HG02571 (cell line): ENCODE measurements around the gene KDR.

ENCODE experiments used
- ATAC-seq: cut with Tn5 transposase; IDR thresholded peaks from one replicate; pipeline ENCODE4 v1.9.1; 2021; ENCODE audit warnings: mild to moderate bottlenecking, moderate library complexity; ENCODE audit not compliant: unreplicated experiment

KDR gene

DNA sequence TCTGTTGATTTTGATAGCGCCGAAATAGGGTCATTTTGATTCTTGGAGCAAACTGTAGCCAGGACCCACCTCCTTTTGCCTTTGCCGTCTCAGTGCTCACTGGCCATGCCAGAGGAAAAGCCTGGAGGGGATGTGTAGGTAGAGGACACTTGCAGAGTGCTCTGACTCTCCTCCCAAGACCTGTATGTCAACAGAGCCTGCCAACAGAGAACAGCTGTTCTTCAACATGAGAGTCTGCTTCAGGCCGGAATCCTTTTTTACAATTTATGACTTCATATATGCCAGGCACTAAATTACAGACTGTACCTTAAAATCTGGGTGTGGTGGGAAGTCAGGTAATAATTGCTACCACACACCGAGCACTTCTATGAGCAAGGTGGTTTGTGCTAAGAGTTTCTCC is 94.2 kb downstream of the KDR start:
- ATAC-seq: no peak

DNA sequence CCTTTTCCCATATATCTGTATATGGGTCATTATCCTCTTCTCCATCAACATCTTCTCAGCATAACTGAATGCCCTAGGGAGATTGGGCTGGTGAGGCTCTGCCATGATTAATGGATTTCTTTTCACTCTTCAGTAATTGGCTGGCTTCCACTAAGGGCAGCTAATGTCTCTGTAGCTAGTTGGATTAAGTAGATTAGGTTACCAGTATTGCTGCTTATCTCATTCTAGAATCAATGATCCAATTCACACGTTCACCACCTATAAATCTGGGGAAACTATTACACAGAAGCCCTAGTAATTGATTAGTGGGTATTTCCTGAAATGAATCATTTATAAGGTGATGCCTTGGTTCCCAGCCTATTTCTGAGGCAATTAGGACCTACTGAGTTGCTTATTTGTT is 94.8 kb downstream of the KDR start:
- ATAC-seq: no peak

DNA sequence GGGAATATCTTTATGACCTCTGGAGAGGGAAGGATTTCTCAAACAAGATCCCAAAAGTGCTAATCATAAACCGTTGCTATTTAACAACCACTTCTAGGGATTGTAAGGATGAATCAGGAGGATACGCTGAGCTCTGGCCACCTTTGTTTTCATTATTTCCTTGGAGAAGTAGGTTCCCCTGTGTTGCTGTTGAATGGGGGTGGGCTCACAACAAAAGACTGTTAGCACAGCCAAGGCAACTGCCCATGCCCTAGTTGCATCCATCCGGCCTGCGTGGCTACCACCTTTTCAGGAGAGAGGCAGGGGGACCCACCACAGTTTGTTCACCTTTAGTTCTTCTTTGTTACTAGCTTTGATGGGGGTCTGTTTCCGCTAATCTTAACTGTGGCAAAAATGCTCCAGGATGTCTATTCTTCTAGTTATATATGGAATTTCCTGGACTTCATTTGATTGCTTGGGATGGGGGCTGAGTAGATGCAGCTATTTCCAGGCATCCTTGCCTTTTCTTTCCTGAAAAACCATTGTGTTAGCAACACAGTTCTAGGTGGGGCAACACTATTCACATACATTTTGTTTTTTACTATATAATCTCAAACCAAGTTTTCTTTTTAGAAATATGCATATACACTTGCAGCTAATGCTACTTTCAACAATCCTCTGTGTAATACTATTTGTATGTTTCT is 95.4 kb downstream of the KDR start:
- ATAC-seq: no peak

DNA sequence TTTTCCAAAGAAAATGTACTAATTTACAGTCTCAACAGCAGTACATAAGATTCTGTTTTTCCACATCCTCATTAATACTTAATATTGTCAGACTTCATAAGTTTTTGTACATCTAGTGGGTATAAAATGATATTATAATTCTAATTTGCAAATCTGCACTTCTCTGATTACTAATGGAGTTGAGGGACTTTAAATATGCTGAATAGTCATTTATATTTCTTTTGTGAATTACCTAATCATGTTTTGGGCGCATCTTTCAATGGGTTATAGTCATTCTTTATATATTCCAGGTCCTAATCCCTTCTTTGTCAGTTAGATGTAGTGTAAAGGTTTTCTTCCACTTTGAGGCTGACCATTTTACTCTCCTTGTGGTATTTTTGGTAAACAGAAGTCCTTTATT is 96.1 kb downstream of the KDR start:
- ATAC-seq: no peak
